ENCODE data around the gene HMG20A.

HMG20A gene

GRCh38 chr15:77420610-77421369 is at the start of gene HMG20A:
Gene HMG20A, plus strand, starts transcription at chr15:77420888. Its CDS starts 37,520 bp downstream, at chr15:77458408.
- Mint-ChIP-seq H3K9me3 (no peaks in the 10 kb centered on the region), H3K27me3 (no peaks in the 10 kb centered on the region), H3K36me3 (ENCODE audit: low read depth) (peaks cover 21% of the 10 kb centered on the region), H3K4me3 (peak within 1 kb of the TSS; percentile 95), H3K27ac (peak within 1 kb of the TSS; percentile 99), H3K4me1 (ENCODE audit: low read depth) (peaks cover 59% of the 10 kb centered on the region)
- peak; percentile 80 for DNase-seq

DNA sequence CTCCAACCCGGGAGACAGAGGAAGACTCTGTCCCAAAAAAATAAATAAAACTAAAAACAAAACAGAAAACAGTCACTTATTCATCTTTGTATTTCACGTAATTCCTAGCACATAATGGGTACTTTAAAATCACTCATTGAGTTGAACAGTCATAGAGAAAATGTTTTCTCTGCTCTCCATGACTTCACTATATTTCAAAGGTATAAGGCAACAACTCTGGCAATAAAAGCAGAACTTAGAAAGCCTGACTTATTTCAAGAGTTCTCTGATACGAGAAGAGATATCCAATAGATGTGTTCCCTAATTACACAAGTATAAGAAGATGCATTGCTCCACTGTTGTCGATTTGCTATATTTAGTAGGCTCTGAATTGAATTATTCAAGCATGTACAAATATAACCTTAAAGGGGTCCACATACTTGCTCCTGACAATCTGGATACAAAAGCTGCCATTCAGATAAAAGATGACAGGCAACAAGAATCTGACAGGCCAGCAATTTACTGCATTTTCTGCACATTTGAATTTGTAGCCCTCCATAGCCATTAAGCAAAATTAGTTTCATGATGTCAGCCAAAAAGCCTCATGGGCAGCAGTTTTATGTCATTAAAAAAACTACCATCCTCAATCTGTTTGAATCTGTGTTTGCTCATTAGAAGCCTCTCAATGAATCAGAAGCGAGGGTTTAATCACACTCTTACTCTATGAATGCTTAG is 48.7 kb upstream of the HMG20A start:
- Mint-ChIP-seq H3K4me3 (no peak overlapping the region), H3K27me3 (no peaks in the 10 kb centered on the region), H3K27ac (no peak overlapping the region), H3K36me3 (ENCODE audit: low read depth) (no peaks in the 10 kb centered on the region), H3K9me3 (no peaks in the 10 kb centered on the region), H3K4me1 (ENCODE audit: low read depth) (peaks cover 13% of the 10 kb centered on the region)
- no peak for DNase-seq

GRCh38 chr15:77373441-77373840 is 47.2 kb upstream of the HMG20A start:
- Mint-ChIP-seq H3K4me1 (ENCODE audit: low read depth) (peaks cover 13% of the 10 kb centered on the region), H3K36me3 (ENCODE audit: low read depth) (no peaks in the 10 kb centered on the region), H3K27ac (no peak overlapping the region), H3K27me3 (no peaks in the 10 kb centered on the region), H3K4me3 (no peak overlapping the region), H3K9me3 (no peaks in the 10 kb centered on the region)
- no peak for DNase-seq

DNA sequence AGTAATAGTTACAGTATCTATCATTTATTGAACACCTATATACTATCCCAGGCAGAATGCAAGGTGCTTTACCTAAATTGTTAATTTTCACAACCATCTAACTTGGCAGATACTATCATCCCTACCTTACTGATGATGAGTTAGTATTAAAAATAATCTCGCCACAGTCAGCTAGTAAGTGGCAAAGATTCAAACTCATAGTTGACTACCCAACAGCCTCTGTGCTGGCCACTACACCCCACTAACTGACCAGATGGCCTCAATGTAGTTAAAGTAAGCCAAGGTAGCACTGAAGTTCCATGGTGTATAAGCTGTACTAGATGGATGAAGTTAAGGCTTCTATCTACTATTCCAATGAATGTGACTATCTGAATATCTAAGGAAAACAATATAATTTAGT is 45.6 kb upstream of the HMG20A start:
- Mint-ChIP-seq H3K27me3 (no peaks in the 10 kb centered on the region), H3K27ac (no peak overlapping the region), H3K36me3 (ENCODE audit: low read depth) (no peaks in the 10 kb centered on the region), H3K9me3 (no peaks in the 10 kb centered on the region), H3K4me3 (no peak overlapping the region), H3K4me1 (ENCODE audit: low read depth) (peaks cover 5% of the 10 kb centered on the region)
- DNase-seq, result no peak

GRCh38 chr15:77376770-77377169 is 43.9 kb upstream of the HMG20A start:
- no peaks in the 10 kb centered on the region for H3K27me3 Mint-ChIP-seq
- DNase-seq, result no peak
- H3K9me3 Mint-ChIP-seq, result no peaks in the 10 kb centered on the region
- no peak overlapping the region for H3K4me3 Mint-ChIP-seq
- H3K36me3 Mint-ChIP-seq (ENCODE audit: low read depth), result no peaks in the 10 kb centered on the region
- H3K27ac Mint-ChIP-seq, result no peak overlapping the region
- H3K4me1 Mint-ChIP-seq (ENCODE audit: low read depth), result peaks cover 5% of the 10 kb centered on the region

DNA sequence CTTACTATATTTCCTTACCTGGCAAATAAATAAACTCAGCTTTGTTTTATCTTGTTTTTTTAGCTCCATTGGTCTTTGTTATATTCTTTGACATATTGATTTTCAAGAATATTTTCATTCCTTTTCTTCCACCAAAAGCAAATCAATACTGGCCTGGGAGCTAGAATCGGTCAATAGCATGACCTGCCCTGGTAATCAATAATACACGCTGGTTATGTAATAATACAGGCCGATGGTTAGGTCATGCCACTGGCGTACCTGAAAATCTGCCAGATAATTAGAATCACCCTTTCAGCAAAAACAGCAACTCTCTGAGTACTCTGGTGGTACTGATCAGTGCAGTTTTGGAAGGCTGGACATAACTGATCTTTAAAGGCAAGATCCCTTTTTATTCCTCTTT is 40.7 kb upstream of the HMG20A start:
- H3K4me1 Mint-ChIP-seq (ENCODE audit: low read depth), result peaks cover 18% of the 10 kb centered on the region
- no peak overlapping the region for H3K27ac Mint-ChIP-seq
- H3K9me3 Mint-ChIP-seq, result no peaks in the 10 kb centered on the region
- H3K36me3 Mint-ChIP-seq (ENCODE audit: low read depth), result no peaks in the 10 kb centered on the region
- no peak overlapping the region for H3K4me3 Mint-ChIP-seq
- H3K27me3 Mint-ChIP-seq, result no peaks in the 10 kb centered on the region
- DNase-seq, result no peak

DNA sequence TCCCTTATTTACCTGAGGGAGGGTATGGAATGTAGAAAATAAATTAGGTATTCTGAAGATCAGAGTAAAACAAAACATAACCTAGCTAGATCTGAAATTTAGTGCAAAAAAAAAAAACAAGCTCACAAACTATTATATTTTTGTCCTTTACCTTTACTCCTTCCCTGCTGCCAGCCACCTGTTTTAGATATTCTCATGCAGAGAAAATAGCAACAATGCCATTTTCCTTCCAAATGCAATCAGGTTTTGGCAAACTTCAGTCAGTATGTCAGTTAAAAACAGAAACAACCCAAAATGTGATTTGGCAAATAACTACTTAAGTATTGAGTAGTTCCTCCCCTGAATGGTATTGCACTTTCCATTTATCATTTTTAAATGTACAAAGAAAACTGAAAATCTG is 36.6 kb upstream of the HMG20A start:
- H3K9me3 Mint-ChIP-seq, result no peaks in the 10 kb centered on the region
- no peak overlapping the region for H3K27ac Mint-ChIP-seq
- no peaks in the 10 kb centered on the region for H3K36me3 Mint-ChIP-seq (ENCODE audit: low read depth)
- no peak for DNase-seq
- H3K4me1 Mint-ChIP-seq (ENCODE audit: low read depth), result peaks cover 20% of the 10 kb centered on the region
- H3K27me3 Mint-ChIP-seq, result no peaks in the 10 kb centered on the region
- H3K4me3 Mint-ChIP-seq, result no peak overlapping the region

- no peak for DNase-seq
- H3K27me3 Mint-ChIP-seq, result no peaks in the 10 kb centered on the region
- H3K9me3 Mint-ChIP-seq, result no peaks in the 10 kb centered on the region
- H3K36me3 Mint-ChIP-seq (ENCODE audit: low read depth), result no peaks in the 10 kb centered on the region
- H3K4me3 Mint-ChIP-seq, result no peak overlapping the region
- no peak overlapping the region for H3K27ac Mint-ChIP-seq
- peaks cover 20% of the 10 kb centered on the region for H3K4me1 Mint-ChIP-seq (ENCODE audit: low read depth)
These were observed 35.9 kb upstream of the HMG20A start for GRCh38 chr15:77384589-77385359.

GRCh38 chr15:77386626-77387025 is 34.1 kb upstream of the HMG20A start:
- no peaks in the 10 kb centered on the region for H3K9me3 Mint-ChIP-seq
- DNase-seq, result no peak
- no peaks in the 10 kb centered on the region for H3K36me3 Mint-ChIP-seq (ENCODE audit: low read depth)
- no peak overlapping the region for H3K4me3 Mint-ChIP-seq
- H3K4me1 Mint-ChIP-seq (ENCODE audit: low read depth), result peaks cover 20% of the 10 kb centered on the region
- H3K27me3 Mint-ChIP-seq, result no peaks in the 10 kb centered on the region
- no peak overlapping the region for H3K27ac Mint-ChIP-seq

- H3K4me3 Mint-ChIP-seq, result no peak overlapping the region
- H3K27me3 Mint-ChIP-seq, result no peaks in the 10 kb centered on the region
- no peak overlapping the region for H3K27ac Mint-ChIP-seq
- no peaks in the 10 kb centered on the region for H3K9me3 Mint-ChIP-seq
- no peaks in the 10 kb centered on the region for H3K36me3 Mint-ChIP-seq (ENCODE audit: low read depth)
- no peak for DNase-seq
- peaks cover 20% of the 10 kb centered on the region for H3K4me1 Mint-ChIP-seq (ENCODE audit: low read depth)
These were observed 33.2 kb upstream of the HMG20A start for GRCh38 chr15:77387365-77388105.

GRCh38 chr15:77391372-77391951 is 29.2 kb upstream of the HMG20A start:
- peaks cover 6% of the 10 kb centered on the region for H3K36me3 Mint-ChIP-seq (ENCODE audit: low read depth)
- H3K27me3 Mint-ChIP-seq, result no peaks in the 10 kb centered on the region

DNA sequence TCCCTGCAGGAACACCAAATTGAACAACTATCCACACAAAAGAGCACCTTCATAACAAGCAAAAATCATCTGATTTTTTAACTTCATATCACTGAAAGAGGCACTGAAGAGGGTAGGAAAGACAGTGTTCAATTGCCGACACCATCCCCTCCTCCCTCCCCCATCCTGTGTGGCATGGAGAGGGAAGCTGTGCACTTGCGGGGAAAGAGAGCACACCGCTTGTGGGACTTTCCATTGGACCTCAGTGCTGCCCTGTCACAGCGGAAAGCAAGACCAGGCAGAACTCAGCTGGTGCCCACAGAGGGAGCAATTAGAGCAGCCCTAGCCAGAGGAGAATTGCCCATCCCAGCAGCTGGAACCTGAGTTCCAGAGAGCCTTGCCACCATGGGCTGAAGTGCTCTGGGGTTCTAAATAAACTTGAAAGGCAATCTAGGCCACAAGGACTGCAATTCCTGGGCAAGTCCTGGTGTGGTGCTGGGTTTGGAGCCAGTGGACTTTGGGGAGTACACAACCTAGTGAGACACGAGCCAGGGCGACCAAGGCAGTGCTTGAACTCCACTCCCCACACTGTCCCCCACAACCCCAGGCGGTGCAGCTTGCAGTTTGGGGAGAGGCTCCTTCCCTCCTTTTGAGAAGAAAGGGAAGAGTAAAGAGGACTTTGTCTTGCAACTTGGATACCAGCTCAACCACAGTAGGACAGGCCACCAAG is 27.8 kb upstream of the HMG20A start:
- no peak overlapping the region for H3K4me3 Mint-ChIP-seq
- H3K9me3 Mint-ChIP-seq, result peaks cover 14% of the 10 kb centered on the region
- DNase-seq, result no peak
- H3K4me1 Mint-ChIP-seq (ENCODE audit: low read depth), result no peaks in the 10 kb centered on the region
- H3K27me3 Mint-ChIP-seq, result no peaks in the 10 kb centered on the region
- H3K27ac Mint-ChIP-seq, result no peak overlapping the region
- H3K36me3 Mint-ChIP-seq (ENCODE audit: low read depth), result peaks cover 8% of the 10 kb centered on the region

More at GRCh38 chr15:77391372-77391951, 29.2 kb upstream of the HMG20A start:
- no peak overlapping the region for H3K4me3 Mint-ChIP-seq
- H3K9me3 Mint-ChIP-seq, result peaks cover 8% of the 10 kb centered on the region
- no peaks in the 10 kb centered on the region for H3K4me1 Mint-ChIP-seq (ENCODE audit: low read depth)
- H3K27ac Mint-ChIP-seq, result no peak overlapping the region
- DNase-seq, result no peak

GRCh38 chr15:77393471-77393840 is 27.2 kb upstream of the HMG20A start:
- Mint-ChIP-seq H3K4me1 (ENCODE audit: low read depth) (no peaks in the 10 kb centered on the region), H3K27me3 (no peaks in the 10 kb centered on the region), H3K27ac (no peak overlapping the region), H3K36me3 (ENCODE audit: low read depth) (peaks cover 11% of the 10 kb centered on the region), H3K4me3 (no peak overlapping the region), H3K9me3 (peaks cover 19% of the 10 kb centered on the region)
- no peak for DNase-seq
